HG02884 (cell line): Measurements from ENCODE around the gene KCNH2.
"Not testable (repeated sequence)": the region's sequence is repeated elsewhere in the genome, so short reads cannot be mapped to it uniquely, and the experiment has no call there.

ENCODE experiments used
- ATAC-seq: cut with Tn5 transposase; IDR thresholded peaks from one replicate; pipeline ENCODE4 v1.9.1; 2021; ENCODE audit warnings: mild to moderate bottlenecking, moderate library complexity; ENCODE audit not compliant: unreplicated experiment

The KCNH2 gene

GRCh38 chr7:150978126-150978789, at the start of gene KCNH2:
KCNH2 (minus strand) TSS chr7:150978321; CDS start chr7:150977913, 408 bp downstream.
- no peak for ATAC-seq

- ATAC-seq = peak; percentile 4
Observed at GRCh38 chr7:151027728-151028130, 49.6 kb upstream of the KCNH2 start.

GRCh38 chr7:151026771-151027727, 48.9 kb upstream of the KCNH2 start:
- not testable (repeated sequence) for ATAC-seq

GRCh38 chr7:151025924-151026671, 48.0 kb upstream of the KCNH2 start:
- ATAC-seq = no peak

- ATAC-seq = no peak
Observed at GRCh38 chr7:151024435-151025056, 46.4 kb upstream of the KCNH2 start, which contains the start of gene ATG9B. ATG9B (minus strand) TSS chr7:151024494; CDS start chr7:151024423, 71 bp downstream.

- no peak for ATAC-seq
Observed at GRCh38 chr7:151023232-151023631, 45.1 kb upstream of the KCNH2 start.

- ATAC-seq = no peak
Observed at GRCh38 chr7:151020231-151020630, 42.1 kb upstream of the KCNH2 start.

GRCh38 chr7:151019130-151019447, 41.0 kb upstream of the KCNH2 start:
- ATAC-seq = no peak

GRCh38 chr7:151018421-151019129, 40.5 kb upstream of the KCNH2 start:
- no peak for ATAC-seq

GRCh38 chr7:151017953-151018420, 39.9 kb upstream of the KCNH2 start:
- ATAC-seq = no peak

- no peak for ATAC-seq
Observed at GRCh38 chr7:151017370-151017952, 39.3 kb upstream of the KCNH2 start.

GRCh38 chr7:151016942-151017341, 38.8 kb upstream of the KCNH2 start:
- no peak for ATAC-seq

- ATAC-seq = no peak
Observed at GRCh38 chr7:151016505-151016904, 38.4 kb upstream of the KCNH2 start.

GRCh38 chr7:151015967-151016366, 37.8 kb upstream of the KCNH2 start:
- ATAC-seq = no peak

- no peak for ATAC-seq
Observed at GRCh38 chr7:151014950-151015349, 36.8 kb upstream of the KCNH2 start.

- ATAC-seq = peak; percentile 40
Observed at GRCh38 chr7:151013733-151014497, 35.8 kb upstream of the KCNH2 start.

- ATAC-seq = no peak
Observed at GRCh38 chr7:151013356-151013732, 35.2 kb upstream of the KCNH2 start.

GRCh38 chr7:151012911-151013347, 34.8 kb upstream of the KCNH2 start:
- ATAC-seq = no peak
